ENCODE results near the gene TAF4. TPM values are rescaled to one million over a fixed set of nuclear protein-coding genes. Genes with fewer than 3 reads are reported as not detected.

Gene TAF4
- 3.4 and 11.2 TPM in 2 replicates for total RNA-seq

GRCh38 chr20:62065674-62066338 is at the start of gene TAF4:
Gene TAF4 (minus strand): TSS chr20:62065881. CDS start chr20:62065810, 71 bp downstream.

Other genes starting within 250 kb of the TAF4 start
- 54.5 and 59.8 TPM in 2 replicates for gene LSM14B, start 56.6 kb upstream of the TAF4 start, total RNA-seq
- 358 and 369 TPM in 2 replicates for gene PSMA7, start 77.5 kb upstream of the TAF4 start, total RNA-seq
- 11.3 and 21.9 TPM in 2 replicates for gene SS18L1, start 77.9 kb upstream of the TAF4 start, total RNA-seq
- 19.9 and 21.2 TPM in 2 replicates for gene MTG2, start 117.1 kb upstream of the TAF4 start, total RNA-seq
- not detected in 2 replicates for gene HRH3, start 154.4 kb upstream of the TAF4 start, total RNA-seq
- gene OSBPL2, start 172.6 kb upstream of the TAF4 start, total RNA-seq, result 48.9 and 67.8 TPM in 2 replicates
- gene ADRM1, start 237.1 kb upstream of the TAF4 start, total RNA-seq, result 100 and 124 TPM in 2 replicates

All from nasal cavity respiratory epithelium epithelial cell of viscerocranial mucosa (primary cell).